KBM-7 (cell line): ENCODE measurements around the gene PLAAT4.
"Not testable (repeated sequence)": the region's sequence is repeated elsewhere in the genome, so short reads cannot be mapped to it uniquely, and the experiment has no call there.

Experiments
- DNase-seq: peaks from one replicate; pipeline ENCODE4 v3.0.0-alpha.2; 2015
- in situ Hi-C: fragments of 300-500 bp; cut with MboI; formaldehyde crosslinking; loops from 2 replicates; pipeline ENCODE4 v1.14.3; 2020; ENCODE audit warnings: low sequenced_read_pairs, low pct_unique_long_range_greater_than_20kb, mixed read lengths

PLAAT4 gene

GRCh38 chr11:63508745-63509144 is 27.9 kb upstream of the PLAAT4 start:
- in situ Hi-C loops: no loop called here
- no peak for DNase-seq

GRCh38 chr11:63510360-63511047 is 26.1 kb upstream of the PLAAT4 start:
- no peak for DNase-seq

GRCh38 chr11:63511048-63511748 is 25.4 kb upstream of the PLAAT4 start:
- DNase-seq: no peak
- in situ Hi-C loops: no loop called here

More at GRCh38 chr11:63510360-63511047, 26.1 kb upstream of the PLAAT4 start:
- in situ Hi-C loops: no loop called here

DNA sequence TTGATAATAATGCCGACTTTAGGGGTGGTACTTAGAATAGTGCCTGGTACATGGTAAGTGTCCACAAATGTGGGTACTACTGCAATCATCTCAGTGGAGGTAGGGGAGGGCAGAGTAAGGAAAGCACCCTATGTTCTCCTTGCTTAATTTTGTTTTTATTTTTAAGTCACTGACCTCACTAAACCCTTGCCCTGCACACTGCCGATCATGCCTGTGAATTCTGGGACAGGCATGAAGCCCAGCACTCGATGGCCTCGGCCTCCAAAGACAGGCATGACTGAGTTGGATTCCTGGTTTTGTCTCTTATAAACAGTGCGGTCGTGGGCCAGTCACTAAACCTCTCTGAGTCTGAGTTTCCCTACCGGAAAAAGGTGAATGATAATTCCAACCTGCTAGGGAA is 23.8 kb upstream of the PLAAT4 start:
- in situ Hi-C loops: no loop called here
- DNase-seq: no peak

- in situ Hi-C loops: no loop called here
- DNase-seq: no peak
Measured at GRCh38 chr11:63516109-63516508, 20.5 kb upstream of the PLAAT4 start.

- no peak for DNase-seq
- in situ Hi-C loops: no loop called here
Measured at GRCh38 chr11:63517156-63517555, 19.5 kb upstream of the PLAAT4 start.

GRCh38 chr11:63518548-63518947 is 18.1 kb upstream of the PLAAT4 start:
- in situ Hi-C loops: no loop called here
- no peak for DNase-seq

GRCh38 chr11:63520606-63521170 is 15.9 kb upstream of the PLAAT4 start:
- in situ Hi-C loops: no loop called here
- no peak for DNase-seq

GRCh38 chr11:63521896-63522295 is 14.7 kb upstream of the PLAAT4 start:
- in situ Hi-C loops: no loop called here

DNA sequence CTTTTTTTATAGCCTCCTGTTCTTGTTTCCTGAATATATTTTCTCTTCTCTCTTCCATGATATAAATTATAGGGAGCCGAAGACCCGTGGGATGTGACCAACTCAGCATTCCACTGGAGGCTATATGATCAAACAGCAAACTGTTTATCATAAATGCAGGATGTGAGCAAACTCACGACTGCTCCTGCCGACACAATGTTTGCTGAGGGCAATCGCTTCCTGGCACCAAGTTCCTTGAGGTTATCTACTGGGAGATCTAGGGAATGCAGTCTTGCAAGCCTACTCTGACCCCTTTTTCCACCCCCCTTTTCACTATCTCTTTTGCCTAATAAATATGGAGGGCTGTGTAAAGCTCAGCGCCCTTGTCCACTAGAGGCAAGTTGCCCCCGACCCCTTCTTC is 13.5 kb upstream of the PLAAT4 start:
- no peak for DNase-seq
- in situ Hi-C loops: no loop called here

More at GRCh38 chr11:63521896-63522295, 14.7 kb upstream of the PLAAT4 start:
- DNase-seq: no peak

GRCh38 chr11:63527667-63528066 is 8.9 kb upstream of the PLAAT4 start:
- no peak for DNase-seq
- in situ Hi-C loops: no loop called here

DNA sequence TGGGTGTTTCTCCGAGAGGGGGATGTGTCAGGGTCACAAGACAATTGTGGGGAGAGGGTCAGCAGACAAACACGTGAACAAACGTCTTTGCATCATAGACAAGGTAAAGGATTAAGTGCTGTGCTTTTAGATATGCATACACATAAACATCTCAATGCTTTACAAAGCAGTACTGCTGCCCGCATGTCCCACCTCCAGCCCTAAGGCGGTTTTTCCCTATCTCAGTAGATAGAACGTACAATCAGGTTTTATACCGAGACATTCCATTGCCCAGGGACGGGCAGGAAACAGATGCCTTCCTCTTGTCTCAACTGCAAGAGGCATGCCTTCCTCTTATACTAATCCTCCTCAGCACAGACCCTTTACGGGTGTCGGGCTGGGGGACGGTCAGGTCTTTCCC is 8.5 kb upstream of the PLAAT4 start:
- in situ Hi-C loops, DNase-seq: not testable (repeated sequence)

- DNase-seq, in situ Hi-C loops: not testable (repeated sequence)
Measured at GRCh38 chr11:63528729-63529278, 7.8 kb upstream of the PLAAT4 start.

- DNase-seq, in situ Hi-C loops: not testable (repeated sequence)
Measured at GRCh38 chr11:63529373-63529772, 7.2 kb upstream of the PLAAT4 start.

DNA sequence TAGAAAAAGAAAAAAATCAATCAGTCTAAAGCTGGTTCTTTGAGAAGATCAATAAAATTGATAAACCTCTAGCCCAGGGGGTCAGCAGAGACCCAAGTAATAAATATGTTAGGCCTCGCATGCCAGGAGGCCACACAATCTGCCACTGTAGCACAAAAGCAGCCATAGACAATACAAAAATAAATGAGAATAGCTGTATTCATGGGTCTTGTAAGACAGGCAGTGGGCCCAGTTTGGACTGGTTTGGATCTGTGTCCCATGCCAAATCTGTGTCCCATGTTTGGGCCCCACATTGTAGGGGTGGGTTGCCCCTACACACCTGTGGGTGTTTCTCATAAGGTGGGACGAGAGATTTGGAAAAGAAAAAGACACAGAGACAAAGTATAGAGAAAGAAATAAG is 6.6 kb upstream of the PLAAT4 start:
- DNase-seq: no peak
- in situ Hi-C loops: no loop called here

DNA sequence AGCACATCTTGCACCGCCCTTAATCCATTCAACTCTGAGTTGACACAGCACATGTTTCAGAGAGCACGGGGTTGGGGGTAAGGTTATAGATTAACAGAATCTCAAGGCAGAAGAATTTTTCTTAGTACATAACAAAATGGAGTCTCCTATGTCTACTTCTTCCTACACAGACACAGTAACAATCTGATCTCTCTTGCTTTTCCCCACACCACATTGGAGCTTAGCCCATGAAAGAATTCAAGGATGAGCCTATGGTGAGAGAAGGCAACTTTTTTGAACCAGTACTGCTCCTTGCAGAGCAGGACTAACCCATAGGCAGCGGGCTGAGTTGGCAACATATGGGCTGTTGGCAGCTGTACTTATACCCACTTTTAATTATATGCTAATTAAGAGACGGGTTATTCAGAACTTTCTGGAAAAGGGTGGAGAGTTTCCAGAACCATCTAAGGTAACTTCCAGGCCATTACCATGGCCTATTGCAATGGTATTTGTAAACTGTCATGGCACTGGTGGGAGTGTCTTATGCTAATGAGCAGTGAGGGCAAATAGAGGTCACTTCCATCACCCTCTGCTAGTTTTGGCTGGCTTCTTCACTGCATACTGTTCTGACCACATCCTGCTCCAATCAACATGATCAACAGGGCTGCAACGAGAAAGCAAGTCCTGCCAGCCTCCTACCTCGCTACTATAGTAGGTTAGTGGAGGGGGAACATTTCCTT is 5.4 kb upstream of the PLAAT4 start:
- in situ Hi-C loops: not testable (repeated sequence)
- DNase-seq: peak; percentile 49

DNA sequence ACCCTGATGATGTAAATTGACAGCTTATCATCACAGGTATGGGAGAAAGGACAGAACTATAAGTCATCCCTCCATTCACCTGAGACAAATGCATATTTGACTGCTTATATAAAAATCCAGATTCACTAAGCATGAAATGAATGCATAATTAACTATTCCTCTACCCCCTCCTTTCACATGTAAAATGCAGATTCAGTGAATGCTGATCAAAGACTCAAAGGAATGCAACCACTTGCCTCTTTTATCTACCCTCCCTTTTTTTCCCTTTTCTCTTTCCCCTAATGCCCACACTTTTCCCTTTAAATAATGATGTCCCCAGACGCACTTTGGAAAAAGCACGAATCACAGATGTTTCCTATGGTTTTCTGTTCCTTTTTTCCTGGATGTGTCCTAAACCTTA is 4.5 kb upstream of the PLAAT4 start:
- DNase-seq: no peak
- in situ Hi-C loops: no loop called here

- in situ Hi-C loops: no loop called here
- DNase-seq: no peak
Measured at GRCh38 chr11:63532799-63533475, 3.7 kb upstream of the PLAAT4 start.

- no peak for DNase-seq
- in situ Hi-C loops: no loop called here
Measured at GRCh38 chr11:63534076-63534475, 2.5 kb upstream of the PLAAT4 start.
